OCI-M2 (cell line): ENCODE data around the gene ATAD5.

ENCODE experiments used
- DNase-seq: peaks from one replicate; lab custom pipeline; 2025; ENCODE audit not compliant: unreplicated experiment; lab: John Stamatoyannopoulos, UW

Gene ATAD5

DNA sequence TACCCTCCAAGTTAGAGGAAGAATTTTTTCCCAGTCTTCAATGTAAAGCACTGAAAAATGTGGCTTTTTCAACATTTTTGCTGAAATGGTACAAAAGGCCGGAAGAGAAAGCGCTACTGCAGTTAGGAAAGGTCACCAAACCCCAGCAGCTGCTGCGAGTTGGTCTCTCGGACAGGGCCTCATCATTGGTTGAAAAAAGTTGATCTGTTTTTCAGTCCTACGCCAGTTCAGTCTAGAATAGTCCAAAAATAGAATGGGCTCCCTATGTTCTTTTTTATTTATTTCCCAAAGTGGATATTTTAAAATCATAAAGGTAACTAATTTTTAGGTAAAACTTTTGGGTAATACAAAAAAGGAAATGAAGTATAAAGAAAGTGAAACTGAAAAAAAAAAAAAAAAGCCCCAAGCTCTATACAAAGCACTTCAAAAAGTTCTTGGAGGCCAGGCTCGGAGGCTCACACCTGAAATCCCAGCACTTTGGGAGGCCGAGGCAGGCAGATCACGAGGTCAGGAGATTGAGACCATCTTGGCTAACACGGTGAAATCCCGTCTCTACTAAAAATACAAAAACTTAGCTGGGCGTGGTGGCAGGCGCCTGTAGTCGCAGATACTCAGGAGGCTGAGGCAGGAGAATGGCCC, 107.4 kb downstream of the ATAD5 start:
- no peak for DNase-seq

DNA sequence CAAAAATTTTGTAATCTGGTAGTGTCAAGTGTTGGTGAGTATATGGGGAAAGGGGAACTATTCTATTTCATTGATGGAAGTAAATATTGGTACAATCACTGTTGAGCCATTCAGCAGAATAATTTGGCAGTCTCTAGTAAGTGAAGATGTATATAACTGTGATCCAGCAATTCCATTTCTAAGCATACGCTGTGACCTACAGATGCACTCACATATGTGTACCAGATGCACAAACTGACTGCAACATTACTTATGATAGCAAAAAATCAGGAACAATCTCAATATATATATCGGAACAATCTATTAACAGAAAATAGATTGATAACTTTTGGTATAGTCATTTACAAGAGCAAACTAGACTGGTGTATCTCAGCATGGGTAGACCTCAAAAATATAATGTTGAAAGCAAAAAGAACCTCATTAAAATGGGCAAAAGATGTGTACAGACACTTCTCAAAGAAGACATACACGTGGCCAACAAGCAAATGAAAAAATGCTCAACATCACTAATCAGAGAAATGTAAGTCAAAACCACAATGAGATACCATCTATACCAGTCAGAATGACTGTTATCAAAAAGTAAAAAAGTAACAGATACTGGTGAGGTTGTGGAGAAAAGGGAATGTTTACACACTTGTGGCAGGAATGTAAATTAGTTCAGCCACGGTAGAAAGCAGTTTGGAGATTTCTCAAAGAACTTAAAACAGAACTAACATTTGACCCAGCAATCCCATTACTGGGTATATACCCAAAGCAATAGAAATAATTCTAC, 110.7 kb downstream of the ATAD5 start:
- no peak for DNase-seq
